ENCODE measurements around the gene SAGE1. TPM values are rescaled to one million over a fixed set of nuclear protein-coding genes. Genes with fewer than 3 reads are reported as not detected.
"Not testable (repeated sequence)": the region's sequence is repeated elsewhere in the genome, so short reads cannot be mapped to it uniquely, and the experiment has no call there.

The SAGE1 gene
- total RNA-seq = not detected

- Histone ChIP-seq H3K4me1 (no peaks in the 10 kb centered on the region), H3K36me3 (no peaks in the 10 kb centered on the region), H3K27me3 (no peaks in the 10 kb centered on the region), H3K4me3 (no peak within 1 kb of the TSS), H3K9me3 (no peaks in the 10 kb centered on the region), H3K27ac (no peak within 1 kb of the TSS)
- no peak for TF ChIP-seq CTCF (IDR thresholded peaks at IDR 0.05)
- intact Hi-C loops (cut with DNase I) = no loop called here
- DNase-seq (ENCODE audit: low spot score in 2 of 2) = no peak
Observed at GRCh38 chrX:135893294-135893817, at the start of gene SAGE1, which contains the start of gene CT45A10. Gene SAGE1, plus strand, starts transcription at chrX:135893716. Its CDS starts 2,527 bp downstream, at chrX:135896243. Gene CT45A10, minus strand, starts transcription at chrX:135893444. Its CDS starts 8,100 bp downstream, at chrX:135885344.

DNA sequence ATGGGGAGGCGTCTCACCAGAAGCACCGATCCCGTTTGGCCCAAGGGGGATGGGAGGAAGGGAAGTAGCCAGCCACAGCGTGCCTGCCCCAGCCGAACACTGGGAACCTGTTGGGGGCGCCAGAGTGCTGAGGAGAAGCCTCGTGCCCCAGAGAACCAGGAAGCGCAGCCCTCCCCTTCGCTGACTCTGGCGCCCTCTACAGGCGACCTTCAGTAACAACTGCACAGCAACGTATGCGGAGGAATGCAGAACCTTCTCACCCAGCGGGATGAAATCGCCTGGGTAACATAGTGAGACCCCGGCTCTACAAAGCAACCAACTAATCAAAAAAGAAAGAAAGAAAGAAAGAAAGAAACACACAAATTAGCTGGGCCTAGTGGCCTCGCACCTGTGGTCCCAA lies 39.1 kb upstream of the SAGE1 start, which contains the start of gene CT45A8:
CT45A8 (minus strand) TSS at position 101 of the 400 bp plus-strand sequence. CDS start 3,755 bp downstream, outside the sequence.
- H3K9me3 ChIP-seq; H3K36me3 ChIP-seq; H3K27me3 ChIP-seq; DNase-seq (ENCODE audit: low spot score in 2 of 2); H3K27ac ChIP-seq; H3K4me1 ChIP-seq; intact Hi-C loops (cut with DNase I); H3K4me3 ChIP-seq: not testable (repeated sequence)

DNA sequence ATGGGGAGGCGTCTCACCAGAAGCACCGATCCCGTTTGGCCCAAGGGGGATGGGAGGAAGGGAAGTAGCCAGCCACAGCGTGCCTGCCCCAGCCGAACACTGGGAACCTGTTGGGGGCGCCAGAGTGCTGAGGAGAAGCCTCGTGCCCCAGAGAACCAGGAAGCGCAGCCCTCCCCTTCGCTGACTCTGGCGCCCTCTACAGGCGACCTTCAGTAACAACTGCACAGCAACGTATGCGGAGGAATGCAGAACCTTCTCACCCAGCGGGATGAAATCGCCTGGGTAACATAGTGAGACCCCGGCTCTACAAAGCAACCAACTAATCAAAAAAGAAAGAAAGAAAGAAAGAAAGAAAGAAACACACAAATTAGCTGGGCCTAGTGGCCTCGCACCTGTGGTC lies 21.8 kb upstream of the SAGE1 start, which contains the start of gene CT45A9:
CT45A9 (minus strand) TSS at position 101 of the 400 bp plus-strand sequence. CDS start 3,751 bp downstream, outside the sequence.
- H3K36me3 ChIP-seq; DNase-seq (ENCODE audit: low spot score in 2 of 2); H3K27me3 ChIP-seq; H3K9me3 ChIP-seq; intact Hi-C loops (cut with DNase I); H3K4me3 ChIP-seq; H3K4me1 ChIP-seq; H3K27ac ChIP-seq: not testable (repeated sequence)

GRCh38 chrX:135882741-135883140 lies 10.8 kb upstream of the SAGE1 start:
- H3K4me3 ChIP-seq; intact Hi-C loops (cut with DNase I); H3K4me1 ChIP-seq; H3K9me3 ChIP-seq; H3K36me3 ChIP-seq; H3K27ac ChIP-seq; DNase-seq (ENCODE audit: low spot score in 2 of 2); H3K27me3 ChIP-seq: not testable (repeated sequence)

GRCh38 chrX:135888230-135888629 lies 5.3 kb upstream of the SAGE1 start:
- H3K27me3 ChIP-seq; H3K9me3 ChIP-seq; H3K36me3 ChIP-seq; H3K27ac ChIP-seq; intact Hi-C loops (cut with DNase I); H3K4me3 ChIP-seq; H3K4me1 ChIP-seq; DNase-seq (ENCODE audit: low spot score in 2 of 2): not testable (repeated sequence)

- H3K27me3 ChIP-seq; H3K9me3 ChIP-seq; DNase-seq (ENCODE audit: low spot score in 2 of 2); intact Hi-C loops (cut with DNase I); H3K36me3 ChIP-seq; H3K4me1 ChIP-seq; H3K4me3 ChIP-seq; H3K27ac ChIP-seq: not testable (repeated sequence)
Observed at GRCh38 chrX:135888976-135889375, 4.5 kb upstream of the SAGE1 start.

GRCh38 chrX:135890087-135890585 lies 3.4 kb upstream of the SAGE1 start:
- DNase-seq (ENCODE audit: low spot score in 2 of 2) = no peak
- H3K27ac ChIP-seq = no peak overlapping the region
- TF ChIP-seq CTCF (IDR thresholded peaks at IDR 0.05) = no peak
- H3K4me3 ChIP-seq = no peak overlapping the region
- no peaks in the 10 kb centered on the region for H3K9me3 ChIP-seq
- no peaks in the 10 kb centered on the region for H3K27me3 ChIP-seq
- no peaks in the 10 kb centered on the region for H3K4me1 ChIP-seq
- no peaks in the 10 kb centered on the region for H3K36me3 ChIP-seq
- intact Hi-C loops (cut with DNase I) = no loop called here

DNA sequence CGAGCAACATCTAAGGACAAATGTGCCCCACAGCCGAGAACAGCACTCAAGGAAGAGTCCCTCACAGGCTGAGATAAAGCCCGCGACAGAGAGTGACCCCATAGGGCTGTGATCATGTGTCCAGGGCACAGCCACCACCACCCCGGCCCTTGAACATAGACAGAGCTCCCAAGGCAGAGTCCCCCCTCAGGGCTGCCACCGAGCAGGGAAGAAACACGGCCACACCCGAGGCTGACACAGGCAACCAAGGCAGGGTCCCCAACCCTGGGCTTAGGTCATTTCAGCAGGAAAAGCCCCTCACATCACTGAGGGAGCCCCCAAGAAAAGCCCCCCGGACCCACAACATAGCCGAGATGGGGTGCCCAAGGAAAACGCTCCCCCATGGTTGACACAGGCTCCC lies 735 bp upstream of the SAGE1 start:
- Histone ChIP-seq H3K9me3 (no peaks in the 10 kb centered on the region), H3K27me3 (no peaks in the 10 kb centered on the region), H3K27ac (no peak overlapping the region), H3K36me3 (no peaks in the 10 kb centered on the region), H3K4me1 (no peaks in the 10 kb centered on the region), H3K4me3 (no peak overlapping the region)
- intact Hi-C loops (cut with DNase I) = no loop called here
- DNase-seq (ENCODE audit: low spot score in 2 of 2) = no peak
- no peak for TF ChIP-seq CTCF (IDR thresholded peaks at IDR 0.05)
